ENCODE data around the gene TSHZ2.

TSHZ2 gene

DNA sequence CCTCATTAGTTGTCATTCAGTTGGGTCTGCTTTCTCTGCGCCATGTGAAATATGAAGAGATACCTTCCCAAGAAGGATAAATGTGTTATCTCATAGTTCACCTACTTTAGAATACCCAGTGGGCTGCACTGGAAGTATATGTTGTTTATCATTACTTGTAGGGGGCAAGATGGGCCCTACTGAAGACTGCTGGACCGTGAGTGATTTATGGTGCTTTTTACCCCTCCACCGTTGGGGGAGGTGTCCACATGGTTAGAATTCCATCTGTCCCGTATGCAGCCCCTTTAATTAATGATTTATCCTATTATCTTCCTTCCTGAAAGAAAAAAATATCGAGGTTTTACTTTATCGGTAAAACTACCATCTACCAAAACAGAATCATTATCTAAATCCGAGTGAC lies 97.0 kb downstream of the TSHZ2 start:
- DNase-seq, result no peak

DNA sequence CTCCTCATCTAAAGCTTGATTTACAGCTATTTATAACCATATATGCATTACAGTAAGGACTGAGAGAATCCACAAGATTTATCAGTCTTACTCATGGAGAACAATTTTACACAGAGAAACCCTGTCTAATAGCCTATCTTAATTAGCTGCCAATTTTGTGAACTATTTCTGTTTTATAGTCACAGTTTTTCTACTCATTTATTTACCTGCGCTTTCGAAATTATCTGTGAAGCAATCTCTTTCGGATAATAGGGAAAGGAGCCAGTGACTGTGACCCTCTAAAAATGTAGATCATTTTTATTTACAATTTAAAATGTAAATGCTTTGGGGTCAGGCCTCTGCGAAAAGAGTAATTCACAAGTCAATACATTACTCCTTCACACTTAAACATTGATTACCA lies 98.1 kb downstream of the TSHZ2 start:
- no peak for DNase-seq

- peak; percentile 65 for DNase-seq
Observed at GRCh38 chr20:53070706-53071392, 98.7 kb downstream of the TSHZ2 start.

GRCh38 chr20:53071833-53072232 lies 99.7 kb downstream of the TSHZ2 start:
- DNase-seq, result peak; percentile 39

GRCh38 chr20:53072923-53073579 lies 100.9 kb downstream of the TSHZ2 start:
- DNase-seq, result no peak

GRCh38 chr20:53073636-53074415 lies 101.7 kb downstream of the TSHZ2 start:
- DNase-seq, result no peak

- DNase-seq, result no peak
Observed at GRCh38 chr20:53074811-53075314, 102.7 kb downstream of the TSHZ2 start.

GRCh38 chr20:53076668-53077067 lies 104.5 kb downstream of the TSHZ2 start:
- no peak for DNase-seq

- no peak for DNase-seq
Observed at GRCh38 chr20:53077373-53078205, 105.4 kb downstream of the TSHZ2 start.

DNA sequence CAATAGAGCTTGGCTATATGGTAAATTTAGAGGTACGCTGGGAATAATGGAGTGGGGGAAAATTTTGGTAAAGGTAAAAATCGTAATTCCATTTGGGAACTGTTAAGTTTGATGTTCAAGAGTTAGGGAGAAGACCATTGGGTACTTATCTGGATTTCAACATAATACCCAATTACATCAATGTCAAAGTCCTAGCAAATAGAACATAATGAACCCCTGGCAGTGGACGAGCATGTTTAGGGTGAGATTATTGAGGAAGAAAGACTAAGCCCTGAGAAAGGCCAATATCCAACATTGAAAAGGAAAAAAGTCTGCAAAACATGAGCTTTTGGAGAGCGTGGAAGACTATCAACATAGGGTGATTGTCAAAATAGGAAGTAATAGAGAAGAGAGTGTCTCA lies 106.6 kb downstream of the TSHZ2 start:
- no peak for DNase-seq

DNA sequence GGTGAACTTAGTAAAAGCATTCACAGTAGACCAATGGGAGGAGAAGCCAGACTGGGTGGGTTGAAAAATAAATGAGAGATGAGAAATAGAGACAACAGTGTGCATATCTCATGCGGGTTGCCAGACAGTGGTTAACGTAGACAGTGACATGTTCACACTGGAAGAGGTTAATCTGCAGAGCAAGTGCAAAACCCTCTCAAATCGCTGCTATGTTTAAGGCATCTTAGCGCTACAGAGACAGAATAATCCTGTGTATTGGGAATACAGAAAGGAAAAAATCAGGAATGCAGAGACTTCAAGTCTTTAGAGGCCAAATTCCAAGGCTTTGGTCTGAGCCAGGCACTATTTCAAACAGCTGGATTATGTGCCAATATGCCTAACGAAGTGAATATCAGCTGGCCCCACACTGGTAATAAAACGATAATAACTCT lies 107.1 kb downstream of the TSHZ2 start:
- DNase-seq, result no peak

GRCh38 chr20:53079828-53080686 lies 107.9 kb downstream of the TSHZ2 start:
- DNase-seq, result no peak

DNA sequence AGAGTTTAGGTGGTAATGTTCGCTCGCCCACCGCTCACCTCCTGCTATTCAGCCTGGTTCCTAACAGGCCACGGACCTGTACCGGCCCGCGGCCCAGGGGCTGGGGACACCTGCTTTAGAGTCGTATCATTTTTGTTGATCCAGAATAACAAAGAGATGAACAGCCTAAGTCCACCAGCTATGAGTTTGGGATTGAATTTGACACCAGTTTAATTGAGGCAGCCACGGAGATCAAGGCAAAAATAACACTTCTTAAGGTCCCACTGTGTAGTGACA lies 108.5 kb downstream of the TSHZ2 start:
- DNase-seq, result no peak

DNA sequence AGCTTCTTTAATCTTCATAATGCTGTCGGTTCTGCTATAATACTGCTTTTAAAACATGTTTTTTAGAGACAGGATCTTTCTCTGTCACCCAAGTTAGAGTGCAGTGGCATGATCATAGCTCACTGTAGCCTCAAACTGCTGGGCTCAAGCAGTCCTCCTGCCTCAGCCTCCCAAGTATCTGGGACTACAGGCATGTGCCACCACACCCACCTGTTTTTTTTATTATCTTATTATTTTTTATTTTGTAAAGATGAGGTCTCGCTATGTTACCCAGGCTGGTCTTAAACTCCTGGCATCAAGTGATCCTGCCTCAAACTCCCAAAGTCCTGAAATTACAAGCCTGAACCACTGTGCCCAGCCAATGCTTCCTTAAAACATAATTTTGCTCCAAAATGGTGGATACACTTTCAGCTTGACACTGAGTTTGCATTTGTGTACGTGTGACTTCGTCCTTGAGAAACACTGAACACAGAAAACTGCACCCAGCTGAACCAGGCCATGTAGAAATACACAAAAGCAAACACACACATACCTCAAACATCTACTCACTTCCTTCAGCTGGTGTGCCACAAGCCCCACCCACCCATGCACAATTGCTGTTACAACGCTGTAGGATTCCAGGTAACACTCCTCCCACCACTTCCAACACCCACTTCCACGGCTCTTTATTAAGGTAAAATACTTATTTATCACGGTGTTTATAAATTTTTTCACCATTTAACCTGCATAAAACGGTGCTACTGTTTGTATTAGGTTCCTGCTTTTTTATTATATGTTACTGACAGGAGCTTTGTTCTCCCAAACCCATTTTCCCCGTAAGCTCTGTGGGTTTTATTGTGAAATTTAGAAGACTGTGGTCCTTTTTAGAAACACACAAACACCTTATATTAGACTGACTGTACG lies 109.1 kb downstream of the TSHZ2 start:
- DNase-seq, result peak; percentile 46

DNA sequence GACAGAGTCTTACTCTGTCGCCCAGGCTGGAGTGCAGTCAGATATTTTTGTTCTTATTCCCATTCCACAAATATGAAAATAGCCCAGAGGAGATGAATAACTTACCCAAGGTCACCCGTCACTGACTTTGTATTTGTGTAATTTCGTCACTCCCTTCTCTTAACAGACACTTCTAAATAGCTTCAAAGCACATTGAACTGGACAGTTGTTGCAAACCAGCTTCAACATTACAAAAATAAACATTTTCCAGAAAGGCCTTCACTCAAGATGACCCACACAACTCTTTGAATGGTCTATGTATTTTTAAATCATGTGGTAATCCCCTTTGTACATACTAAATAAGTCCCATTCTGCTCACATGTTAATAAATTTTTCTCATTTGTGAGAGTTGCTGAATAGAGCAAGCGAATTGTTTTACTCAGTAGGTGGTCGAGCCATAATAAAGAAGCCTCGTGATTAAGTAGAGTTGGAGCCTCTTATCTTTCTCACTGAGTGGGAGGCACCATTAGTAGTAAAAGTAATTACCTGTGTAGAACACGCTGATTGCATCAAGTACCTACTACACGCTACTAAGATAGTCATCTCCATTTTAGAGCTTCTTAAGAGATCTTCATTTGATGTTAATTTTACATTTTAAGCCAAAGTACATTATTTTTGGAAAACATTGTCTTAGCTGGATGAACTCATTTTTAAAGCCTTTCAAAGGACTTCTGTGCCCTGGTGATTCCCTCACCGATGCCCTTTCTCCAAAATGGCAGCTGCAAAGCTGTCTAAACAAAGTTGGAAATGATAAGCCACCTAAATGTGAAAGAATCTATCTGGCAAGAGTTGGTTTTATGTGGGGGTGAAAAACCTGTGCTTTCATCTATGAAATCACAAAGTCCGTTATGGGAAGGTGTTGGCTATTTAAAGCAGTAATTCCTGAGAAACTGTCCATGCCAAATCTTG lies 110.0 kb downstream of the TSHZ2 start:
- no peak for DNase-seq

DNA sequence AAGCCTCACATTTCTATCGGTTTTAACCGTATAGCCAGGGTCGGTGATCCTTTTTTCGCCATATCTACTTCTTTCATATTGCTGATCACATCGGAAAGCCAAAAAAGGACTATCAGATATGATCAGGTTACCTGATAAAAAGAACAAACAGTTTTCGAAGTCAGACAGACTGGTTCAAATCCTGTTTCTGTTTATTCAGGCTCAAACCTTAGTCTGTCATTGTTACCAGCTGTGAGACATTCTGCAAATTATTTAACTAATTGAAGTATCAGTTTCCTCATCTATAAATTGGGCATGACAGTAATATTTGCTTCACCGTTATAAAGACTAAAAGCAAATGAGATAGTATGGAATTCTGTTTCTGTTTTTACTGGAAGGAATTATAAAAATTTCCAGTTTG lies 111.3 kb downstream of the TSHZ2 start:
- no peak for DNase-seq

DNA sequence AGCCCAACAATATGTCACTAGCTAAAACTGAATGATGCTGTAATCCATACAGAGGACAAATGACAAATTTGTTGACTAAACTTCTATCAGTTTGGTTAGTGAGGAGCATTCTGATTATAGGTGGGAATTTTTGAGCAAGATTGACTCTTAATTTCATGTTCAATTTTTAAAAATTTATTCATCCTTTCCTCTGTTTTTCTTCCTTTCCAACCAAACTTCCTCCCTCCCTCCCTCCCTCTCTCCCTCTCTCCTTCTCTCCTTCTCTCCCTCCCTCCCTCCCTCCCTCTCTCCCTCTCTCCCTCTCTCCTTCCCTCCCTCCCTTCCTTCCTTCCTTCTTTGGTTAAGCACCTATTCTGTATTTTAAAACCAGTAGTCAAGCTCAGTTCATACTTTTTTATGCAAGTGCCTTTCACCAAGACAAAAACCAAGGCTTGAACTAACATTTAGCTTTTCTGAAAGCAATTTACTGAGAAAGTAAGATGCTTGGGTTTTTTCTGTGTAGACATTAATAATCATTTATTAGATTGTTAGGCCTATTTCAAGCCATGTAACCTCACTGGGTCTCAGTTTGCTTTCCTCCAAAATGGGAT lies 112.3 kb downstream of the TSHZ2 start:
- no peak for DNase-seq

GRCh38 chr20:53085720-53086119 lies 113.6 kb downstream of the TSHZ2 start:
- DNase-seq, result no peak

- DNase-seq, result no peak
Observed at GRCh38 chr20:53087037-53087777, 115.0 kb downstream of the TSHZ2 start.

All from CD4-positive, alpha-beta T cell treated with Interleukin-21 for 1 hour (primary cell).